HG03103 (cell line): ENCODE data around the gene ABHD13.
"Not testable (repeated sequence)": the region's sequence is repeated elsewhere in the genome, so short reads cannot be mapped to it uniquely, and the experiment has no call there.

ENCODE experiments used
- ATAC-seq: cut with Tn5 transposase; IDR thresholded peaks from one replicate; pipeline ENCODE4 v1.9.1; 2021; ENCODE audit warnings: low read depth; ENCODE audit not compliant: unreplicated experiment

ABHD13 gene

GRCh38 chr13:108218044-108218974 is at the start of gene ABHD13:
Gene ABHD13 (plus strand): TSS chr13:108218392. CDS start chr13:108229219, 10,827 bp downstream.
- ATAC-seq: peak; percentile 65

GRCh38 chr13:108168929-108169328 is 49.3 kb upstream of the ABHD13 start:
- ATAC-seq: no peak

- ATAC-seq: no peak
Observed at GRCh38 chr13:108176685-108177274, 41.4 kb upstream of the ABHD13 start.

GRCh38 chr13:108178078-108178477 is 40.1 kb upstream of the ABHD13 start:
- ATAC-seq: no peak

- ATAC-seq: no peak
Observed at GRCh38 chr13:108182652-108183051, 35.5 kb upstream of the ABHD13 start.

GRCh38 chr13:108185223-108185622 is 33.0 kb upstream of the ABHD13 start:
- ATAC-seq: no peak

- ATAC-seq: no peak
Observed at GRCh38 chr13:108188260-108188659, 29.9 kb upstream of the ABHD13 start.

- no peak for ATAC-seq
Observed at GRCh38 chr13:108190897-108191296, 27.3 kb upstream of the ABHD13 start.

- no peak for ATAC-seq
Observed at GRCh38 chr13:108193806-108194205, 24.4 kb upstream of the ABHD13 start.

- no peak for ATAC-seq
Observed at GRCh38 chr13:108194435-108194936, 23.7 kb upstream of the ABHD13 start.

- ATAC-seq: no peak
Observed at GRCh38 chr13:108195146-108195545, 23.0 kb upstream of the ABHD13 start.

GRCh38 chr13:108195861-108196260 is 22.3 kb upstream of the ABHD13 start:
- no peak for ATAC-seq

- ATAC-seq: no peak
Observed at GRCh38 chr13:108200781-108201398, 17.3 kb upstream of the ABHD13 start.

- no peak for ATAC-seq
Observed at GRCh38 chr13:108210551-108210950, 7.6 kb upstream of the ABHD13 start.

GRCh38 chr13:108212886-108213285 is 5.3 kb upstream of the ABHD13 start:
- ATAC-seq: peak; percentile 37

GRCh38 chr13:108213946-108214345 is 4.2 kb upstream of the ABHD13 start:
- no peak for ATAC-seq

GRCh38 chr13:108214441-108215271 is 3.5 kb upstream of the ABHD13 start:
- no peak for ATAC-seq

GRCh38 chr13:108215436-108215835 is 2.8 kb upstream of the ABHD13 start, which contains the start of gene LIG4:
Gene LIG4 (minus strand): TSS chr13:108215536. CDS start chr13:108211268, 4,268 bp downstream.
- peak; percentile 59 for ATAC-seq

GRCh38 chr13:108217307-108218043 is 717 bp upstream of the ABHD13 start:
- ATAC-seq: not testable (repeated sequence)
